GM19324 (cell line): Measurements from ENCODE around the gene GNAT2.

Source experiments
- ATAC-seq: cut with Tn5 transposase; IDR thresholded peaks from one replicate; pipeline ENCODE4 v1.9.1; 2021; ENCODE audit warnings: mild to moderate bottlenecking, moderate library complexity; ENCODE audit not compliant: unreplicated experiment, low FRiP score

Gene GNAT2

DNA sequence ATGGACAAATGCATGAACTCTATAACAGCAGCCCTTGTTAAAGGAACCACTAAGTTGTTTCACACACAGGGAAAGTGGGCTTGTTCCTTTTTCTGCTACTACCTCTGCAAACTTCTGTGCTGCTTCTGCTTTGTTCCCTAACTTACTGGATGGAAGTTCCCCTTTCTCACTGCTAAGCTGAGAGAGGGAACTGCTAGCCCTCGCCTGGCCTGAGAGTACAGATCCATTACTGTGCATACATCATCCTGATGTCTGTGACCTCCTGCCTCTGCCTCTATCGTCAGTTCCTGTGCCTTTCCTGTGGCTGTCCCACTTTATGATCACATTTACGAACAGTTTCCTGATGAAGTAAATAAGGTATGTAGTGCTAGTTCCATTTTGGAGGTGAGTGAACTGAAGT is 3.5 kb downstream of the GNAT2 start:
- no peak for ATAC-seq

DNA sequence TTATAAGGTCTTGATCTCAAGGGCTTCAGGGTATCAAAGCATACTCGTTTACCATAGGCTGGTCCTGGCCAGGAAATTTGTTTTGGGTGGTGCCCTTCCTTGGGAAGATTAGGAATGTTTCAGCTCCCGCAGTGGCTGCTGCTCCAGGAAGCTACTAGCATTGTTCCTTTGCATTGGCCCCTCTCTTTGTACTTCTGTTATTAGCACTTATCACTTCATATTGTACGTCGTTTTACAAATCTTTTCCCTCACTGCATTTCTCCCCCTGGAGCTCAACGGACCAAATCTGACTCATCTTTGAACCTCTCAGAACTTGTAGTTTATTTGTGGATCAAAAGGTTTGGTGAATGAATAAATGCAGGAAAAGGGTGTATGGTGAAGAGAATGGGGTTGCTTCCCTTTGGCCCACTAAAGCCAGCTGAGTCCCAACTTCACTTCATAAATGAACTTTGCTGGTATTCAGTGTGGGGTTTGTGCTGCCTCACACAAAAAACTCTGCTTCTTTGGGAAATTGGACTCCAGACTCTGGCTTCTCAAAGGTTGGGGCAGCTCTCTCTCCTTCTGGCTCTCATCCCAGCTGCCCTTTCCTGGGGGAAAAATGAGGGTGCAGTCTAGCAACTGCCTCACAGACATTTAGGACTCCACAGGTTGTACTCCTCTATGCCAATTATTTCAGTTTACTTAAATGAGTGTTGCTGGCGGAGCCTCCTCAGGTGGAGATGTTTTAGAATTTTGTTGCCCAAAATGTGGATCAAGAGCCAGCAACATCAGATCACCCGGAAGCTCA is 5.9 kb downstream of the GNAT2 start:
- ATAC-seq: no peak

DNA sequence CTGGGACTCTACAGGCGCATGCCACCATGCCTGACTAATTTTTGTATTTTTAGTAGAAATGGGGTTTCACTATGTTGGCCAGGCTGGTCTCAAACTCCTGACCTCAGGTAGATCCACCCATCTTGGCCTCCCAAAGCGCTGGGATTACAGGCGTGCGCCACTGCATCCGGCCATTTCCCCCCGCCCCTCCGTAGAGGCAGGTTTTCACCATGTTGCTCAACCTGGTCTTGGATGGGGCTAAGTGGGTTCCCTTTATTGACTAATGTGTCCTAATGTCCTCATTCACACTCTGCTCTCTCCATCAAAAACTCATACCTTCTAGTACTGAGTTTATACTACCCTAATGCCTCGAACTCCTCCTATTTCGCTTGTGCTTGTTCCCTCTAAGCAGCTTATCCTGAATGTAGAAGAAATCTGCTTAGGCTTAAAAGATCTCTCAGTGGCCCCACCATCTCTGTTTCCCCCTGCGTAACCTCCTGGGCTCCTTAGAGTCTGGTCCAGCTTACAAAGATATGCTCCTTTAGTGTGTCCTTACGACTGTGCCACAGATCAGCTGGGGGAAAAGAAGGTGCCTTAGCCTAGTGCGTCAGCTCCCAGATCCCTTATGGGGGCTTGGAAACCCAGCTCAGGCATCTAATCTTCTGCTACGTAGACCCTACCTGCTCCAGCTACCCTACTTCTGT is 8.0 kb downstream of the GNAT2 start:
- ATAC-seq: no peak

DNA sequence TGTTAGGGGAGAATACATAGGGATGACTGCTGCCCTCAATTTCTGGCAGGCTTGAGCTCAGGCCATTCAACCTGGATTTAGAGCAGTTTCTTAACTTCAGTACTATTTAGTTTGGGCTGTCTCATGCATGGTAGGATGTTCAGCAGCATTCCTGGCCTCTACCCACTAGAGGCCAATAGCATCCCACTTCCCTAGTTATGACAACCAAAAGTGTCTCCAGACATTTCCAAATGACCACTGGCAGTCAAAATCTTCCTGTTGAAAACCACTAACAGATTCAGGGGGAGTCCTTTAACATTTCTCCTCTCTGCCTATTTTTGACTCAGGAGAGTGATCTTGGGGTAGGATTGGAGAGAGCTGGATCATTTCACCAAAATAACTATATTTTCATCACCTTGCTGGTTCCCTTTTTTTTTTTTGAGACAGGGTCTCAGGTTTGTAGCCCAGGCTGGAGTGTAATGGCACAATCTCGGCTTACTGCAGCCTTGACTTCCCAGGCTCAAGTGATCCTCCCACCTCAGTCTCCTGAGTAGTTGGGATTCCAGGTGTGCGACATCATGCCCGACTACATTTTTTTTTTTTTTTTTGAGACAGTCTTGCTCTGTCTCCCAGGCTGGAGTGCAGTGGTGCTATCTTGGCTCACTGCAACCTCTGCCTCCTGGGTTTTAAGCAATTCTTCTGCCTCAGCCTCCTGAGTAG is 8.7 kb downstream of the GNAT2 start:
- no peak for ATAC-seq

DNA sequence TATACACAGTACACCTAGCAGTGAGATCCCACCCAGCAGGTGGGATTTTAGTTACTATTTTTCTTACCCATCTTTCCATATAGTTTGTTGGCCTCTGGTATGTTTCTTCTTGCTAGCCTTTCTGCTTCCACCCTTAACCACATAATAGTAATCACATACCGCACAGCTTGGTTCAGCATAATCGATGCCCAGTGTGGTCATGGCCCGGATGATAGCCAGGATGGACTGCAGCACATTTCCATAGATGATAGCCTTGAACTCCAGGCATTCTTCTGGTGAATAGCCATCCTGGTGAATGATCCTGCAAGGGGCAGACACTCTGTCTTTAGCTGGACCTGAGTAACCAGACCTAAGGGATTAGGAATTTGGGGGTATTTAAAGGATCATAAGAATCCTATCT is 9.5 kb downstream of the GNAT2 start:
- ATAC-seq: no peak

DNA sequence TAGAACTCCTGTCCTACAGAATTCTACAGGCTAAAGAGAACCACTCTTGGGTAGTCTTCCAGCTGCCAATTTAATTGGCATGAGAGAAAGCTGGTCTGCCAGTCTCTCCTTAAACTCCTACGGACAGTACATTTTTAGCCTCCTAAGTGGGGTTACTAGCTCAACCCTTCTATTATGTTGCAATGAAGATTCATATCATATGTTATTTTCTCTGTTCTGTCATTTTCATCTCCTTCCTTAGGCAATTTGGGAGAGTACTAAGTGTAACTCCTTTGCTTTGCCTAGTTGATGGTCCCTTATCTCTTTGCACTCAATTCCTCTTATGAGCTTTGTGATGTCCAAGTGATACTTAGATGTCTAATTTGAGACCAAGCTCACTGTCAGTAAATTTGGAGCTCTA is 14.0 kb downstream of the GNAT2 start:
- ATAC-seq: no peak

DNA sequence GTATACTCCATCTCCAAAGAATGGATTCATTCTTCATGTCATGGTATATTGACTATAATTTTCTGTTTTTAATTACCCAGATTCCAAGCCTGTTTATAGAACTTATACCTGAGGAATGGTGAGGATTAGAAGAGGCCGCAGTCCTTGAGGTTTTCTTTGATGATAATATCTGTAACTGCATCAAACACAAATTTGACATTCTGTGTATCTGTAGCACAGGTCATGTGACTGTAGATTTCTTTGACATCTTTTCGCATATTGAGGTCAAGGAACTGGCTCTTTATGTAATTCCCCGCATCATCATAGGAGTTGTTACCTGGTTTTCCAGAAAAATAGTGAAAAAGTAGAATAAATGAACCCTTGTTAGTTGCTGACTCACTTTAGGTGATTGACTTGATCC is 16.2 kb downstream of the GNAT2 start:
- no peak for ATAC-seq

DNA sequence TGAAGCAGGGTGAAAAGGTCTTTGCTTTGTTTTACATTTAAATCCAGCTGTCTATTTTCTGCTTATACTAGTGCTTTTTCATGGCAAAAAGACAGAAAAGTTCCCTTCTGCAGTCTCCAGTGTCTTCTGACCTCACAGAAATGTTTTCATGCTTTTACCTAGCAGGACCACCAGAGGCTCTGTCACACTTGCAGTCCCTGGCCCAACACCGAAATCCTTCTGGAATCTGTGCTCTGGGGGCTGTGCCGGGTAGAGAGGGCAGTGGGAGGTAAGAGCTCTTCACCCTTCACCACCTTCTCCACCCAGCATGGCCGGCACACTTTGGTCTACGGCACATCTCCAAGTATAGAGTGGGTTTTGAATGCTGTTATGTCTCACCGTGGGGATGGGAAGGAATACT is 20.8 kb downstream of the GNAT2 start:
- no peak for ATAC-seq

DNA sequence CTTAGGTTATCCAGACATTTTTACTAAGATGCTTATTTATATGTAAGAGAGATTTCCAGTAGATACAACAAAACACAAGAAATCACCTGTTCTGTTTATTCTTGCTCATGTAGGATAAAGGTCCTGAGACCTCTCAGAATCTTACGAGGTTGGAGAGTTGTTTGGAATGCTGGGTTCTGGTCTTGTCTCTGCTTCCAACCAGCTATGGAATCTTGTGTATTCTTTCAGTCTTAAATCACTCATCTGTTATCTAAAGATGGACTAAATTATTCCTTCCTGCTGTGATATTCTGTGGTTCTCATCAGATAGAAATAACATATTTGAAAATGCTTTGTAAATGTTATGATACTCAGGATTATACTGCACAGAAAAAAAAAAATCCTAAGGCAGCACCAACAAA is 21.3 kb downstream of the GNAT2 start:
- ATAC-seq: no peak

DNA sequence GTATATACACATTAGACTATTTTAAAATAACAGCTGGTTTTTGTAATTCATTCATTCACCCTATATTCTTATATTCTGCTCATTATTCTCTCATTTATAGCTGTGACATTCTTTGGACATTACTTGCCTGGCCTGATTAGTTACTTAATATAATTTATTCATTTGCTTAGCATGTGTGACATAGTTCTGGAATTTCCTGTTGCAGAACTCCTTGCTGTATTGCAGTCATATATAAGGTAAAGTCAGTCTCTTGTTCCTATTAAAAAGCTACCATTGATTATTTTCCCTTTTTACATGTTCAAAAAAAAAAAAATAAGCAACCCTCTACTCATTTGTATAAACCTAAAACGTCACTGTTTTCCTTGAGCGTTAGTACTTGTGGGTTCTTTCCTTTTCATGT is 23.9 kb downstream of the GNAT2 start:
- no peak for ATAC-seq

DNA sequence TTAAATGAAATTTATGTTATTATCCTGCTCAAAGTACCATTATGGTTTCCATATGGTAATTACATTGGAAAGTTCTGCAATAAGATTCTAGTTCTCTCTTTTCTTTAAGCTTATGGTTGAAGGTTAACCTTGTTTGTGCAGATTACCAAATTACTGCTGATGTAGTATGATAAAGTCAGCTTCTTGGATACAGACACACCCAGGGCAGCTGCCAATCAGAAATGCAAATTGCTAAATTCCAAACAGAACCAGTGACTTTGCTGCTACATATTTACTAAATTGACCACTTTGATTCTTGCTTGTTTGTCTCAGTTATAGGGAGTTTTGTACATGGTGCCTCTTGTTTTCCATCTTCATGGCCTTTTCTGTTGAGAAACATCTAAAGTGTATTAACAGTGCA is 26.5 kb downstream of the GNAT2 start:
- ATAC-seq: no peak

DNA sequence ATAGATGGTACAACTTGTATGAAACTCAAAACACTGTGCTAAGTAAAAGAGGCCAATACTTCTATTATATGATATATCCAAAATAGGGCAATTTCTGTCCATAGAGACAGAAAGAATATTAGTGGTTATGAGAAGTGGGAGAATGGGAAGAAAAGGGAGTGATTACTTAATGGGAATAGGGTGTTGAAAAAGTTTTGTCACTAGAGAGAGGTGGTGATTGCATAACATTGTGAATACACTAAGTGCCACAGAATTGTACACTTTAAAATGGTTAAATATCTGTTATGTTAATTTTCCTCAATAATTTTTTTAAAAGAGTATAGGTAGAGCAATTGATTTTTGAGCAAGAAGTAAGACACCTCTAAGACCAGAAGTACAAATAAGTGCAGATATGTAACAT is 29.7 kb downstream of the GNAT2 start:
- ATAC-seq: no peak

DNA sequence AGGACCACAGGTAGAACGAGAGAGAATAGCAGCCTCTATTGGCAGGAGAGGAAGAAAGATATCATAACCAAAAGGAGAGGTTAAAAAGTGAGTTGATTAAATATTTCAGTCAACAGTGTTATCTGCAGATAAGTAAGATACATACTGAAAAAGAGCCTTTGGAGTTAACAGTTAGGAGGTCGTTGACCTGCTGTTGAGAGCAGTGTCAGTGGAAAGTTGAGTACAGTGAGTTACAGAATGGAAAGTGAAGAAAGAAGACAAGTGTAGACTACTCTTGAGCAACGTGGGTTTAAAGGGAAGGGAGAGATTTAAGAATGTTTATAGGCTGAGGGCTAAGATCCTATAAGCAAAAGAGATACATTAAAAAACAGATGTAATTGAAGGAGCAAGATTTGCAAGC is 30.2 kb downstream of the GNAT2 start:
- ATAC-seq: no peak

DNA sequence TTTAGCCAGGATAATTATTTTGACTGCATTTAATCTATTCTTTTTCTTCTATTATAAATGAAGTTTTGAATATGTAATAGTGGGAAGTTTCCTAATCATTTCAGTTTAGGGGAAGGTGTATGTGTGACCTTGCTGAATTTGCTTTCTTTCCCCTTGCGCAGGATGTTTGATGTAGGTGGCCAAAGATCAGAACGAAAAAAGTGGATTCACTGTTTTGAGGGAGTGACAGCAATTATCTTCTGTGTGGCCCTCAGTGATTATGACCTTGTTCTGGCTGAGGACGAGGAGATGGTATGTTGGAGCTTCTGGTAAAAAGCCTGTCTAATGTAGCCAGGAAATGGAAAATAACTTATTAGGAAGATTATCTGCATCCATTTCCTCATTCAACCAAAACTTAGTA is 33.4 kb downstream of the GNAT2 start:
- no peak for ATAC-seq

DNA sequence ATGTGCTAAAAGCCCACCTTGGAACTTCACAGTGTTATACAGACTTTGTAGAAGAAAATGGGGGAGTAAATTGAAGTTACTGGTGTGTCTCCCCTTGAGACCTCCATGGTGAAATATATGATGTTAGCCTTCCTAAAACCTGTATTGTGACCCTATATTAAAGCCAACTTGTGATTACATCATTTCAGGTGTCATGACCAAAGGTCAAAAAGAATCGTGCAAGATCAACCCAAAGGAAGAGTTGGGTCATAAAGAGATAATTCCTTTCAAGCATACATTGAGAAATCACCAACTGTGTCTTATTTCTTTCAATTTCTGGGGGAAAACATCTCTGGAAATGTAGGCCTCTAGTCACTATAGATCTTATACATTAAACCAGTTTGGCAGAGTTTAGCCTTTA is 34.6 kb downstream of the GNAT2 start:
- no peak for ATAC-seq

DNA sequence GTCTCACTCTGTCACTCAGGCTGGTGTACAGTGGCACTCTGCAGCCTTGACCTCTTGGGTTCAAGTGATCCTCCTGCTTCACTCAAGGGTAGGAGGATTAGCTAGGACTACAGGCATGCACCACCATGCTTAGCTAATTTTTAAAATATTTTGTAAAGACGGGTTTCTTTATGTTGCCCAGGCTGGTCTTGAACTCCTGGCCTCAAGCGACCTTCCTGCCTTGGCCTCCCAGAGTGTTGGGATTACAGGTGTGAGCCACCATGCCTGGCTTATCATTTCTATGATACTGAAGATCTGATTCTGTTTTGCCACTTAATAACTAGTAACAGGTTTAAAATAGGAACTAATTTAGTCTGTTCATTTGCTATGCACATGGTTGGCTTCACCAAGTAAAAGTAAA is 37.4 kb downstream of the GNAT2 start:
- no peak for ATAC-seq

DNA sequence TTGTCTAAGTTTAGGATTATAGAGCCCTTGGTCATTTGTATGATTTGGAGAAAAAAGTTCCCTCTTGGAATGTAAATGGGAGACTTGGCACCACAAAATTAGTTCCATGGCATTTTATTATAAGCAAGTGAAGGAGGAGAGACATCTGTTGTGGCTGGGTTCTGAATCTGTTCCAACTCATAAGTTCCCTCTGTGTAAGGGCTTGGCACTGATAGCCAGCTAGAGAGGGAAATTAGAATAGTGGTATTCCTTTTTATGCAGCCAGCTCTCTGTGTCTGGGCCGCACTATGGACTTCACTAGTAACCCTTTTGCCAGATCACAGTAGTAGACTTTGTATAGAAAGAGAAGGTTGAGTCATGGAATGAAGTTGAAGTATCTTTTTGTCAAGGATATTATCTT is 39.9 kb downstream of the GNAT2 start:
- ATAC-seq: no peak

DNA sequence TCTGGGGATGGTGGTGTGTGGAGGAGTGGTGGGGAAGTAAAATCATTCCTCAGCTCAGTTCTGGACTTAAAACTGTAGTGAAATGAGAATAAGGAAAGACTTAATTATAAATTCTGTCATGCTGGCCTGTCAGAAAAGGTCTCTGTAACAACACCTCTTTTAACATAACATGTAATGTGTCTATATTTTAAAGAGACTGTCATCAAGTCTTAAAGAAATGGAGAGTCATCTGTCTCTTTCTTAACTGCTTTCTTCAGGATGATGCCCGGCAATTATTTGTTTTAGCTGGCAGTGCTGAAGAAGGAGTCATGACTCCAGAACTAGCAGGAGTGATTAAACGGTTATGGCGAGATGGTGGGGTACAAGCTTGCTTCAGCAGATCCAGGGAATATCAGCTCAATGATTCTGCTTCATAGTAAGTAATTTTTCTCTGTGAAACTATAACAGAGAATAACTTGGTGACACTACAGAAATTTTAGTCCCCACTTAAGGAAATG is 40.4 kb downstream of the GNAT2 start:
- no peak for ATAC-seq

DNA sequence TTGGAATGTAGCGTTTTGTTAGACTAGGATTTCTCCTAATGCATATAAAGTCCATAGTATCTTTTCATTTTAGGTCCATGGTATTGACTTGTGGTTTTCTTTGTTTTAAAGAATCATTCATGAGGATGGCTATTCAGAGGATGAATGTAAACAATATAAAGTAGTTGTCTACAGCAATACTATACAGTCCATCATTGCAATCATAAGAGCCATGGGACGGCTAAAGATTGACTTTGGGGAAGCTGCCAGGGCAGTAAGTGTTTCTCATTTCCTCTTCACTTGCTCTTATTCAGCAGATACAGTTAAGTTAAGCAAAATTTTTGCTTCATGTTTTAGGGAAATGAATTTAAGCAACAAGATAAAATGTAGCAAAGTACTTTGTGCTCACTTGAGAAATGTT is 45.6 kb downstream of the GNAT2 start:
- no peak for ATAC-seq

DNA sequence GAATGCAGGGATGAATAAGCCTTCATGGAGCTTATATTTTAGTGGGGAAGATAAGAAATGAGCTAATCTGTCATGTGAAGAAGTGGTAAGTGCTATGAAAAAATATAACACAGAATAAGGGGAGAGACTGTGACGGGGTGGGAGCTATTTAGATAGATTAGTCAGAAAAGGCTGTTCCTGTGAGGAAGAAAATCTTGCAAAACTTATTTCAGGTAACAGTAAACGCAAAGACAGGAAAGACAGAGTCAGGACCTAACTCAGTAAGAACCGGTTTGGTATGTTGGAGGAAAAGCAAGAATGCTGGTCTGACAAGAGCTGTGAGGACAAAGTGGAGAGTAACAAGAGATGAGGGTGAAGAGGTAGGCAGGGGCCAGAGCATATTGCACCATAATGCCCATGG is 49.0 kb downstream of the GNAT2 start:
- no peak for ATAC-seq

DNA sequence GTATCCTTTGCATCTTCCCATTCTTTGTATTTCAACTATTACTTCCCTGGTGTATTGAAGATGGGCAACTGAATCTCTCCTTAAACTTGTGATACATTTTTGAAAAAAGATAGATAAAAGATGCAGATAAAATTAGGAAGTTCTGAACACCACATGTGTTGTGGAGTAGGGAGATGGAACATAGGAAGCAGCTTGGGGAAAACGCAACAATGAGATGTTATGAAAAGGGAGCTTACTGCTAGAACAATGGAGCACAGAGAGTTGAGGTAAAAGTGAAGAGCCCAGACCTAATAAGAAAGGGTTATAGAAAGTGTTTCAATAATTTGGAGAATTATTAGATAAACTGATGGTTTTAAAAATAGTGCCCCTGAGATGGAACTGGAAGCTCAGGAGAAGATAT is 50.1 kb downstream of the GNAT2 start:
- ATAC-seq: no peak
